Right cardiac atrium (tissue), 5 donors: Measurements from ENCODE around the gene PITPNB. TPM values are rescaled to one million over a fixed set of nuclear protein-coding genes. Genes with fewer than 3 reads are reported as not detected.

Source experiments
- ATAC-seq, 2 donors: fragments of 200-7000 bp; cut with Tn5 transposase; one replicate each; pipeline versions ENCODE4 v1.8.0 to v1.9.1; 2020; ENCODE audit warnings: moderate library complexity in 2 of 2, mild to moderate bottlenecking in 1 of 2
- DNase-seq, 3 donors: peaks; one replicate each; pipeline ENCODE4 v3.0.0-alpha.2; 2020
- H3K27ac ChIP-seq: one replicate; pipeline ENCODE4 v1.5.1; 2013; ENCODE audit warnings: mild to moderate bottlenecking, low read length, control low read depth, moderate library complexity
- H3K27me3 ChIP-seq: one replicate; pipeline ENCODE4 v1.6.1; 2013; ENCODE audit not compliant: control insufficient read depth, insufficient read depth
- H3K4me1 ChIP-seq: one replicate; pipeline ENCODE4 v1.6.1; 2013; ENCODE audit warnings: low read length; ENCODE audit not compliant: control insufficient read depth, insufficient read depth
- H3K4me3 ChIP-seq: one replicate; pipeline ENCODE4 v1.5.1; 2013; ENCODE audit warnings: low read length, control low read depth
- H3K9me3 ChIP-seq: one replicate; pipeline ENCODE4 v1.6.1; 2013; ENCODE audit warnings: low read length; ENCODE audit not compliant: control insufficient read depth
- WGBS: extraction: QIAGEN DNeasy Blood & Tissue Kit; methylation state at CpG from one replicate; pipeline ENCODE4 v1.1.7; 2013; 5-methylcytosine and 5-hydroxymethylcytosine counted together
- intact Hi-C, 4 donors: fragments of 100-400 bp; cut with DNase I; formaldehyde crosslinking; loops; one replicate each; pipeline versions ENCODE4 v1.11.0 to v1.14.0; 2022 to 2023
- polyA plus RNA-seq: library from polyadenylated mRNA; stranded (reverse); fragments of 200-250 nt; gene quantifications from one replicate; pipeline ENCODE4 v1.2.3, GENCODE V29; 2013
- total RNA-seq, 4 donors: library from RNA; stranded (reverse); fragmentation: NEBNext Ultra II Directional; extraction: Animal tissue kit (Norgen Biotek cat#: 25700); gene quantifications; one replicate each; pipeline ENCODE4 v1.2.1, GENCODE V29; 2021
- donor health status: healthy with polysubstance abuse.
- donor health status: DM: no; HTN: yes; CAD: no.
- donor health status: DM: no; HTN: no; CAD: no.
- donor health status: DM: no; HTN: yes; CAD: no; lungs with severe emphysema.
- donor health status: DM: yes; HTN: yes; CAD: no.

The PITPNB gene
- total and polyA plus RNA-seq, 5 donors, result 24.5 to 92.7 (median 78.1) TPM

DNA sequence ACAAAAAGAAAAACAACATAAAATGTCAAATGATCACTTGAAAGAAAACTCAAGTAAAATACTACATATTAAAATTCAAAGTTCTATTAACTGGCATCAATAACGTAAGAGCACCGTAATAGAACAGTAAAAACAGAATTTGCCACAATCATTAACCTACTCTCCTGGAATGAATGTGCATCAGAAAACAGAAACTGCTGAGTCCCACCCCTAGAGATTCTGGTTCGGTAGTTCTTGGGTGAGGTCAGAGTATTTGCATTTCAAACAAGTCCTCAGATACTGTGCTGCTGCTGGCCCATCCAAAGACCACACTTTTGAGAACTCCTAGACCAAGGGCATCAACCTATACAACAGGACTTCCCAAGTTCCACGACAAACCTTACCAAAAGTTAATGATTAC, 23.5 kb downstream of the PITPNB start:
- WGBS, result 74% methylated on average over 4 of the region's 4 CpGs
- Histone ChIP-seq H3K27me3 (no peaks in the 10 kb centered on the region), H3K4me1 (peaks cover 4% of the 10 kb centered on the region), H3K4me3 (no peak overlapping the region), H3K27ac (peak overlapping the region; percentile 30), H3K9me3 (no peaks in the 10 kb centered on the region)
- DNase-seq, result no peak
- intact Hi-C loops, result no loop called here
- ATAC-seq, result no peak

DNA sequence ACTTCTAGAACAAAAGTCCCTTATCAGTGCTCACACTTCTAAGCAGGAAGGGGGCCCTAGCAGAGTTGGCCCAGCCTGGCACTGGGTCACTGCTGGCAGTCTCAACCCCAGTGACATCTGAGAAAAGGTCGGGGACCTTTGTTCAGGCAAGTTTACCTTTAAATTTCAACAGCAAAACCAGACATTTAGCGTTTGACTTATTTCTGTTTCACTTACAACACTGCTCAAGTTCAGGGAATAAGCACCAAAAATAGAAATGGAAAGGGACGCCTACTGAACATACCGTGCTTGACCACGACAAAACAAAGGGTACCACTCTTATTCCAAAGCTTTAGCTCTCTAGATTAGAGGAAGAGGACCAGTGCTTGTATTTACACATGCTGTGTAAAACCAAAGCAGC, 26.2 kb downstream of the PITPNB start:
- no peak overlapping the region for H3K4me3 ChIP-seq
- intact Hi-C loops, result no loop called here
- 61% methylated on average over 5 of the region's 5 CpGs for WGBS
- H3K27ac ChIP-seq, result peak overlapping the region; percentile 47
- no peaks in the 10 kb centered on the region for H3K9me3 ChIP-seq
- no peaks in the 10 kb centered on the region for H3K27me3 ChIP-seq
- no peak for DNase-seq
- H3K4me1 ChIP-seq, result peaks cover 11% of the 10 kb centered on the region
- ATAC-seq, result peak; percentile 33 to 71

DNA sequence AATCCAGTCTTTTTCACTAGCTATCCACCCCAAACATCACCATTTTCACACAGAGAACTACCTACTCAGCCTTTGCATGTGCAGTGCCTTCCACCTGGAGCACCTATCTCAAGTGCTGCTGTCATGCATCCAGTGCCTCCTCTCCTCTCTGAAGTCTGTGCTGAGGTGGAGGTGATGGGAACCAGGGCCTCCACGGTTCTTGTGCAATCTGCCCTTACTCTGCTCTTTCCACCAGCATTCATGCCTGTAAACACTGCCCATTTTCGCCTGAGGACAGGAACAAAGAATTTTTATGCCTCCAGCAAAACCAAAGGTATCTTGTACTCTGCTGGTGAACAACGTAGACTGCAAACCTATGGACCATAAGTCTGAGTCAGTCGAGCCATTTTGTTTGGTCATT, 27.0 kb downstream of the PITPNB start:
- Histone ChIP-seq H3K4me1 (peaks cover 13% of the 10 kb centered on the region), H3K4me3 (no peak overlapping the region), H3K27me3 (no peaks in the 10 kb centered on the region), H3K9me3 (no peaks in the 10 kb centered on the region), H3K27ac (peak overlapping the region; percentile 14)
- peak in 1 of 2 donors; percentile 8 for ATAC-seq
- intact Hi-C loops, result no loop called here
- no peak for DNase-seq
- WGBS, result 78% methylated on average over 4 of the region's 4 CpGs

DNA sequence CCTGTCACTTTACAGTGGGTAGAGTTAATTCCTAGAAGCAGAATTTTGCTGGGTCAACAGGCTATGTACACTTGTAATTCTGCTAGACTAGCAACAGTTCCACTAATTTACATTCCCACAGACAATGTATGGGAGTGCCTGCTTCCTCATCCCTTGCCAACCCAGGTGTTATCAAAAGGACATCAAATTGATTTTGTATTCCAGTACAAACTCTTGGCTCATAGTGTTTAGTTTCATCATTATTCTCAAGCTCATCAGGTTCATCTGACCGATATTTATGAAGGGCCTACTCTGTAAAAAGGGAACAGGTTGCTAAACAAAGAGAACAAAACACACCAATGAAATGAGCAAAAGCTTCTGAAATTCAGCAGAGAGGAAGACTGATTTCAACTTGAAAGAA, 30.7 kb downstream of the PITPNB start:
- Histone ChIP-seq H3K4me1 (peaks cover 14% of the 10 kb centered on the region), H3K4me3 (no peak overlapping the region), H3K9me3 (no peaks in the 10 kb centered on the region), H3K27me3 (no peaks in the 10 kb centered on the region), H3K27ac (no peak overlapping the region)
- ATAC-seq (no peak), DNase-seq (no peak)
- intact Hi-C loops, result loop anchor here in 1 of 4 donors (10.0 kb wide), 1 partner anchor 706 kb away; no protein-coding TSS in a partner anchor
- 87% methylated on average over 1 of the region's 1 CpG for WGBS

DNA sequence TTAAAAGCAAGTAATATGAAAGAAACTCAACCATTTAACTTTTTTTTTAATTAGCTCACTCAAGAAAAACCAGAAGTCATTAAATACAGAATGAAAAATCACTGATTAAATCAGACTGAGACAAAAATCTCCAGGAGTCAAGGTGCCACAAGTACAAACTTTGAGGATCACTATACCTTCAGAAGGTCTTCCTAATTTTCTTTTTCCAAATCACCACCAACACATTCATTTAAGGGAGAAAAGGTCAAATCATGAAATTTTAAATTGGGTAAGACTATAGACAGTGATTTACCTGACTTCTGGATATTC, 32.3 kb downstream of the PITPNB start:
- DNase-seq (no peak), ATAC-seq (no peak)
- Histone ChIP-seq H3K27me3 (no peaks in the 10 kb centered on the region), H3K9me3 (no peaks in the 10 kb centered on the region), H3K4me3 (no peak overlapping the region), H3K4me1 (peaks cover 14% of the 10 kb centered on the region), H3K27ac (no peak overlapping the region)
- intact Hi-C loops, result loop anchor here in 2 of 4 donors (2.0 to 10.0 kb wide), 2 partner anchors 122 to 708 kb away; no protein-coding TSS in a partner anchor

DNA sequence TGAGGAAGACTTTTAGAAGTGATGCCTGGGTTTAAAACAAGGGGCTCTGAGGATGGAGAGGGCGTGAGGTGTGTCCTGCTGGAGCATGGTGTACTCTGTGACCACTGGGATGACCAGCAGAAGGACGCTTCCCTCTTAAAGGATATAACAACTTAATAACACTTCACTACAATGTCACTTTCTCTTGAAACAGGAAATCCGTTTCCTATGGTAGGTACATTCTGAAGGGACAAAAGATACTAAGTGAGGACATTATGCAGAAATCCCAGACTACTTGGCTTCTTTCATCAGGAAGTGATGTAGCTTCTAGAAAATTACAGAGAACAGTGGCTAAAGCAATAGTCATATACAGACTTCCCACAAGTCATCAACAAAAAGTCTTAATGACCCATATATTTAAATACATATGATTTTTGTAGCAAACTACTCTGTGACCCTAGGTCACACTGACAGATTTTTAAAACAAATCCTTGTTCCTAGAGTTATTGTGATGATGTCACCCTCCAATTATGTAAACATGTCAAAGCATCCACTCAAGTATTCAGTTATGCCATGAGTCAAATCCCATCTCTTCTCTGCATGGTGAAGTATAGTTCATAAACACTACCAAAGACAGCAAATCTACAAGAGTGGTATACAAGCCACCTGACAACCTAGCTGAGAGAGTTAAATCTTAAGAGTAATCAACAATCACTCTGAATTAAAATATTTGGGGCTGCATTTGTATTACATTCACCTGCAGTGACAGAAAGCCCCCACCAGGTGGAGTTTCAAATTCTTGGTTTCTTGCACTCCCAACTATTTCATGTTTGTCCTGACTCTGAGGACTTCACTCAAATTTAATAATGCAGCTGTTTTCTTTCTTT, 32.8 kb downstream of the PITPNB start:
- Histone ChIP-seq H3K4me3 (no peak overlapping the region), H3K27me3 (no peaks in the 10 kb centered on the region), H3K4me1 (peaks cover 17% of the 10 kb centered on the region), H3K9me3 (no peaks in the 10 kb centered on the region), H3K27ac (peak overlapping the region; percentile 45)
- 66% methylated on average over 3 of the region's 3 CpGs for WGBS
- DNase-seq (no peak), ATAC-seq (peak in 1 of 2 donors; percentile 55)
- intact Hi-C loops, result loop anchor here in 2 of 4 donors (2.0 to 10.0 kb wide), 2 partner anchors 123 to 709 kb away; no protein-coding TSS in a partner anchor

DNA sequence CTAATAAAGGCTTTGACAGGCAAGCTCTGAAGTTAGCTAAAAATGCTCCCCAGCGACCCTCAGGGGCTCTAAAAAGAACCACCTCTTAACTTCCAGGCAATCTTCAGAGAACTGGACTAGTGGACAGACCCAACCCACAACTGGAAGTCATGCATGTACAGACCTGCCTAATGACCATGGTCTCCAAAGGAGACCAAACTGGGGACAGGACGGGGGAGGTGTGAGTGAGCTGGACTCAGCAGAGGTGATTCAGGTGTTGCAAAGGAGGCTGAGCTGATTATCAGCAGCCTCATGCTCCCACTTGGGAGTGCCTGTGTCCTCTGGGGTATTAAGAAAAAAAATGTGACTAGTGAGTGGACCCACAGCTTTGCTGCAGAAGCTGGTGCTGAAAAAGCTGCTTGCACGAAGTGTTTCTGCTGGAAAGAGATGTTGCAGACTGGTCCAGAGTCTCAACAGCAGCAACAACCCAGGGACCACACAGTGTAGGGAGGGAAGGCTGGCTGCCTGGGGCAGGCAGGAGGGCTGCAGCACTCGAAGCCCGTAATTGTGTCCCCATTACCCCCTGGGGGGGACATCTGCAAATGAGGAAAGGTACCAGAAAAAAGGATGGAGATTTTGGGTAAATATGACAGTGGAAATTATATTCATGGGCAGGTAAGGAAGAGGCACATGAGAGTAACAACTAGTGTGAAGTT, 35.3 kb downstream of the PITPNB start:
- DNase-seq (no peak), ATAC-seq (no peak)
- Histone ChIP-seq H3K4me3 (no peak overlapping the region), H3K27ac (no peak overlapping the region), H3K4me1 (peaks cover 14% of the 10 kb centered on the region), H3K9me3 (no peaks in the 10 kb centered on the region), H3K27me3 (no peaks in the 10 kb centered on the region)
- intact Hi-C loops, result loop anchor here (2.0 to 10.0 kb wide), 4 partner anchors 33 to 711 kb away; partner anchors contain the start of gene PITPNB (in 1 of the 4)
- WGBS, result 75% methylated on average over 5 of the region's 5 CpGs

- WGBS, result 51% methylated on average over 6 of the region's 6 CpGs
- DNase-seq, result no peak
- no peak overlapping the region for H3K4me3 ChIP-seq
- intact Hi-C loops, result loop anchor here (2.0 to 10.0 kb wide), 4 partner anchors 35 to 712 kb away; partner anchors contain the start of gene PITPNB (in 1 of the 4)
- H3K9me3 ChIP-seq, result no peaks in the 10 kb centered on the region
- no peak for ATAC-seq
- H3K4me1 ChIP-seq, result peaks cover 11% of the 10 kb centered on the region
- H3K27me3 ChIP-seq, result no peaks in the 10 kb centered on the region
- no peak overlapping the region for H3K27ac ChIP-seq
These were observed 36.4 kb downstream of the PITPNB start for GRCh38 chr22:27882507-27883290.

- H3K27me3 ChIP-seq, result no peaks in the 10 kb centered on the region
- no peaks in the 10 kb centered on the region for H3K9me3 ChIP-seq
- WGBS, result 14% methylated on average over 3 of the region's 3 CpGs
- peak in 2 of 3 donors; percentile 43 to 78 for DNase-seq
- peak; percentile 42 to 71 for ATAC-seq
- no peak overlapping the region for H3K27ac ChIP-seq
- intact Hi-C loops, result loop anchor here (5.0 to 10.0 kb wide), 3 partner anchors 36 to 713 kb away; partner anchors contain the start of gene PITPNB (in 1 of the 4)
- H3K4me1 ChIP-seq, result peaks cover 6% of the 10 kb centered on the region
- no peak overlapping the region for H3K4me3 ChIP-seq
These were observed 37.6 kb downstream of the PITPNB start for GRCh38 chr22:27881421-27881820.

GRCh38 chr22:27880778-27881394, 38.2 kb downstream of the PITPNB start:
- H3K9me3 ChIP-seq, result no peaks in the 10 kb centered on the region
- 23% methylated on average over 6 of the region's 6 CpGs for WGBS
- peak overlapping the region; percentile 81 for H3K27ac ChIP-seq
- peak; percentile 80 to 84 for ATAC-seq
- H3K4me1 ChIP-seq, result peaks cover 6% of the 10 kb centered on the region
- H3K4me3 ChIP-seq, result no peak overlapping the region
- DNase-seq, result no peak
- intact Hi-C loops, result loop anchor here (5.0 to 10.0 kb wide), 3 partner anchors 36 to 714 kb away; partner anchors contain the start of gene PITPNB (in 1 of the 4)
- no peaks in the 10 kb centered on the region for H3K27me3 ChIP-seq
